HUES6 (cell line): ENCODE measurements around the gene HELZ.
A peak's percentile ranks its signal among the peaks of the same experiment; 100 is the strongest.
"Not testable (repeated sequence)": the region's sequence is repeated elsewhere in the genome, so short reads cannot be mapped to it uniquely, and the experiment has no call there.

ENCODE experiments used
- H3K27ac ChIP-seq: 2 replicates; pipeline ENCODE4 v1.7.0; 2013; ENCODE audit warnings: low read depth, mild to moderate bottlenecking, low read length, inconsistent platforms
- H3K27me3 ChIP-seq: 2 replicates; pipeline ENCODE4 v1.6.1; 2013; ENCODE audit warnings: low read length; ENCODE audit not compliant: control insufficient read depth, insufficient read depth
- H3K36me3 ChIP-seq: 2 replicates; pipeline ENCODE4 v1.6.1; 2013; ENCODE audit warnings: low read length; ENCODE audit not compliant: control insufficient read depth, insufficient read depth
- H3K4me1 ChIP-seq: 2 replicates; pipeline ENCODE4 v1.6.1; 2013; ENCODE audit warnings: low read length; ENCODE audit not compliant: control insufficient read depth, insufficient read depth
- H3K4me3 ChIP-seq: 2 replicates; pipeline ENCODE4 v1.5.1; 2013; ENCODE audit warnings: low read depth, low read length
- H3K9ac ChIP-seq: one replicate; pipeline ENCODE4 v1.6.1; 2013; ENCODE audit warnings: mild to moderate bottlenecking, low read length
- H3K9me3 ChIP-seq: 2 replicates; pipeline ENCODE4 v1.6.1; 2013; ENCODE audit warnings: low read depth, low read length; ENCODE audit not compliant: control insufficient read depth, insufficient read depth

HELZ gene

GRCh38 chr17:67245073-67245693, at the start of gene HELZ:
HELZ (minus strand) TSS chr17:67245196; CDS start chr17:67218804, 26,392 bp downstream.
- Histone ChIP-seq H3K27ac (peak within 1 kb of the TSS; percentile 92), H3K9ac (peak within 1 kb of the TSS; percentile 93), H3K27me3 (no peaks in the 10 kb centered on the region), H3K36me3 (peaks cover 4% of the 10 kb centered on the region; the same call in 1 of the 2 replicates), H3K4me3 (peak within 1 kb of the TSS; percentile 77), H3K4me1 (peaks cover 19% of the 10 kb centered on the region), H3K9me3 (no peaks in the 10 kb centered on the region)

- H3K4me3 ChIP-seq: no peak overlapping the region
- no peak overlapping the region for H3K9ac ChIP-seq
- peaks cover 10% of the 10 kb centered on the region; the same call in 1 of the 2 replicates for H3K4me1 ChIP-seq
- no peaks in the 10 kb centered on the region for H3K9me3 ChIP-seq
- no peaks in the 10 kb centered on the region for H3K27me3 ChIP-seq
- no peak overlapping the region for H3K27ac ChIP-seq
- no peaks in the 10 kb centered on the region for H3K36me3 ChIP-seq
Observed at GRCh38 chr17:67293251-67294203, 48.5 kb upstream of the HELZ start.

- H3K4me1 ChIP-seq: peaks cover 10% of the 10 kb centered on the region; the same call in 1 of the 2 replicates
- no peaks in the 10 kb centered on the region for H3K27me3 ChIP-seq
- H3K9me3 ChIP-seq: no peaks in the 10 kb centered on the region
- no peak overlapping the region for H3K4me3 ChIP-seq
- H3K9ac ChIP-seq: no peak overlapping the region
- no peak overlapping the region for H3K27ac ChIP-seq
- H3K36me3 ChIP-seq: no peaks in the 10 kb centered on the region
Observed at GRCh38 chr17:67290711-67291291, 45.8 kb upstream of the HELZ start.

GRCh38 chr17:67290244-67290643, 45.2 kb upstream of the HELZ start:
- Histone ChIP-seq H3K9ac (no peak overlapping the region), H3K27me3 (no peaks in the 10 kb centered on the region), H3K4me1 (peaks cover 10% of the 10 kb centered on the region; the same call in 1 of the 2 replicates), H3K27ac (no peak overlapping the region), H3K36me3 (no peaks in the 10 kb centered on the region), H3K4me3 (no peak overlapping the region), H3K9me3 (no peaks in the 10 kb centered on the region)

- H3K9me3 ChIP-seq: no peaks in the 10 kb centered on the region
- H3K27ac ChIP-seq: no peak overlapping the region
- no peak overlapping the region for H3K4me3 ChIP-seq
- H3K27me3 ChIP-seq: no peaks in the 10 kb centered on the region
- H3K4me1 ChIP-seq: peaks cover 10% of the 10 kb centered on the region; the same call in 1 of the 2 replicates
- H3K9ac ChIP-seq: no peak overlapping the region
- H3K36me3 ChIP-seq: no peaks in the 10 kb centered on the region
Observed at GRCh38 chr17:67289181-67289876, 44.3 kb upstream of the HELZ start.

- H3K27me3 ChIP-seq, H3K27ac ChIP-seq, H3K9ac ChIP-seq, H3K36me3 ChIP-seq, H3K9me3 ChIP-seq, H3K4me3 ChIP-seq: not testable (repeated sequence)
- H3K4me1 ChIP-seq: peaks cover 11% of the 10 kb centered on the region
Observed at GRCh38 chr17:67286826-67287225, 41.8 kb upstream of the HELZ start.

- Histone ChIP-seq H3K4me3 (no peak overlapping the region), H3K9me3 (no peaks in the 10 kb centered on the region), H3K27me3 (no peaks in the 10 kb centered on the region), H3K27ac (no peak overlapping the region), H3K9ac (no peak overlapping the region), H3K4me1 (peaks cover 16% of the 10 kb centered on the region), H3K36me3 (no peaks in the 10 kb centered on the region)
Observed at GRCh38 chr17:67285360-67285759, 40.4 kb upstream of the HELZ start.

- Histone ChIP-seq H3K4me1 (peaks cover 8% of the 10 kb centered on the region), H3K27ac (no peak overlapping the region), H3K27me3 (no peaks in the 10 kb centered on the region), H3K36me3 (no peaks in the 10 kb centered on the region), H3K9ac (no peak overlapping the region), H3K4me3 (no peak overlapping the region), H3K9me3 (no peaks in the 10 kb centered on the region)
Observed at GRCh38 chr17:67283731-67284516, 38.9 kb upstream of the HELZ start.

GRCh38 chr17:67281743-67282142, 36.7 kb upstream of the HELZ start:
- no peak overlapping the region for H3K27ac ChIP-seq
- no peaks in the 10 kb centered on the region for H3K36me3 ChIP-seq

GRCh38 chr17:67281053-67281452, 36.1 kb upstream of the HELZ start:
- Histone ChIP-seq H3K9ac (no peak overlapping the region), H3K4me3 (no peak overlapping the region), H3K9me3 (no peaks in the 10 kb centered on the region), H3K36me3 (no peaks in the 10 kb centered on the region), H3K27ac (no peak overlapping the region), H3K4me1 (peaks cover 8% of the 10 kb centered on the region), H3K27me3 (no peaks in the 10 kb centered on the region)

More at GRCh38 chr17:67281743-67282142, 36.7 kb upstream of the HELZ start:
- peaks cover 8% of the 10 kb centered on the region for H3K4me1 ChIP-seq
- H3K4me3 ChIP-seq: no peak overlapping the region
- no peaks in the 10 kb centered on the region for H3K27me3 ChIP-seq
- no peaks in the 10 kb centered on the region for H3K9me3 ChIP-seq
- no peak overlapping the region for H3K9ac ChIP-seq
